Daoy (cell line): ENCODE data around the gene GRK6. TPM values are rescaled to one million over a fixed set of nuclear protein-coding genes. Genes with fewer than 3 reads are reported as not detected.
A peak's percentile ranks its signal among the peaks of the same experiment; 100 is the strongest.
"Not testable (repeated sequence)": the region's sequence is repeated elsewhere in the genome, so short reads cannot be mapped to it uniquely, and the experiment has no call there.

ENCODE experiments used
- DNase-seq: peaks from one replicate; pipeline ENCODE4 v3.0.0-alpha.2; 2015; ENCODE audit warnings: low read depth
- total RNA-seq: library from RNA; depleted of rRNA; stranded (reverse); fragments of >200 nt; shearing (Covaris generic); gene quantifications from 2 replicates; pipeline ENCODE4 v1.2.3, GENCODE V29; 2014

Gene GRK6
- total RNA-seq, 1 experiment from 2014 or later = 67.3 TPM

GRCh38 chr5:177397875-177398390 lies 28.5 kb upstream of the GRK6 start:
- no peak for DNase-seq

GRCh38 chr5:177399997-177400868 lies 26.2 kb upstream of the GRK6 start, which contains the start of gene PFN3:
Gene PFN3 (minus strand): TSS chr5:177400661. CDS start chr5:177400576, 85 bp downstream.
- no peak for DNase-seq

GRCh38 chr5:177402271-177403043 lies 24.0 kb upstream of the GRK6 start:
- DNase-seq = peak; percentile 85

- DNase-seq = peak; percentile 62
Measured at GRCh38 chr5:177403102-177403791, 23.2 kb upstream of the GRK6 start.

- peak; percentile 88 for DNase-seq
Measured at GRCh38 chr5:177403792-177404640, 22.5 kb upstream of the GRK6 start.

GRCh38 chr5:177404641-177405179 lies 21.8 kb upstream of the GRK6 start:
- DNase-seq = no peak

GRCh38 chr5:177405312-177405711 lies 21.2 kb upstream of the GRK6 start:
- no peak for DNase-seq

GRCh38 chr5:177405805-177406204 lies 20.7 kb upstream of the GRK6 start:
- no peak for DNase-seq

- DNase-seq = no peak
Measured at GRCh38 chr5:177409043-177409801, 17.3 kb upstream of the GRK6 start, which contains the start of gene F12. Gene F12 (minus strand): TSS chr5:177409564. CDS start chr5:177409527, 37 bp downstream.

- no peak for DNase-seq
Measured at GRCh38 chr5:177410575-177410974, 15.9 kb upstream of the GRK6 start.

GRCh38 chr5:177412603-177413233 lies 13.8 kb upstream of the GRK6 start:
- DNase-seq = no peak

GRCh38 chr5:177414481-177414880 lies 12.0 kb upstream of the GRK6 start:
- DNase-seq = no peak

- not testable (repeated sequence) for DNase-seq
Measured at GRCh38 chr5:177417081-177417480, 9.4 kb upstream of the GRK6 start.

GRCh38 chr5:177419046-177419445 lies 7.4 kb upstream of the GRK6 start:
- DNase-seq = no peak

- not testable (repeated sequence) for DNase-seq
Measured at GRCh38 chr5:177420472-177420871, 6.0 kb upstream of the GRK6 start.

- DNase-seq = no peak
Measured at GRCh38 chr5:177421062-177421798, 5.2 kb upstream of the GRK6 start.

- DNase-seq = no peak
Measured at GRCh38 chr5:177423671-177424070, 2.8 kb upstream of the GRK6 start.

- DNase-seq = no peak
Measured at GRCh38 chr5:177425196-177425800, 1.2 kb upstream of the GRK6 start.
